ENCODE measurements around the gene RUSF1.
"Not testable (repeated sequence)": the region's sequence is repeated elsewhere in the genome, so short reads cannot be mapped to it uniquely, and the experiment has no call there.

The RUSF1 gene

GRCh38 chr16:31445931-31446330, 62.3 kb downstream of the RUSF1 start:
- not testable (repeated sequence) for DNase-seq

GRCh38 chr16:31441956-31442355, 66.2 kb downstream of the RUSF1 start:
- no peak for DNase-seq

GRCh38 chr16:31440516-31441184, 67.5 kb downstream of the RUSF1 start:
- DNase-seq: no peak

- no peak for DNase-seq
Observed at GRCh38 chr16:31439519-31439918, 68.7 kb downstream of the RUSF1 start.

Measured in HCEC 1CT (cell line).